GM18951 (cell line): ENCODE measurements around the gene CCDC126.

Experiments used
- POLR2A ChIP-seq: IDR thresholded peaks from 4 replicates; pipeline ENCODE4 v1.6.1; 2011; ENCODE audit warnings: mild to moderate bottlenecking; ENCODE audit not compliant: insufficient read length, insufficient read depth; ENCODE audit errors: extremely low read depth
- in situ Hi-C: fragments of 300-500 bp; cut with MboI; formaldehyde crosslinking; loops from one replicate; pipeline ENCODE4 v1.12.0; 2022; ENCODE audit warnings: low sequenced_read_pairs, mixed read lengths, inconsistent platforms; ENCODE audit not compliant: unreplicated experiment

Gene CCDC126

GRCh38 chr7:23604296-23604640 lies 7.1 kb downstream of the CCDC126 start:
- in situ Hi-C loops: no loop called here
- TF ChIP-seq POLR2A: no peak

GRCh38 chr7:23607130-23607529 lies 9.9 kb downstream of the CCDC126 start:
- in situ Hi-C loops: no loop called here
- no peak for TF ChIP-seq POLR2A

- in situ Hi-C loops: no loop called here
- TF ChIP-seq POLR2A: no peak
These were observed 10.7 kb downstream of the CCDC126 start for GRCh38 chr7:23607866-23608265.

GRCh38 chr7:23615331-23615730 lies 18.1 kb downstream of the CCDC126 start:
- TF ChIP-seq POLR2A: no peak
- in situ Hi-C loops: no loop called here

GRCh38 chr7:23616593-23616992 lies 19.4 kb downstream of the CCDC126 start:
- TF ChIP-seq POLR2A: no peak
- in situ Hi-C loops: no loop called here

GRCh38 chr7:23617482-23617881 lies 20.3 kb downstream of the CCDC126 start:
- in situ Hi-C loops: no loop called here
- TF ChIP-seq POLR2A: no peak

- in situ Hi-C loops: no loop called here
- no peak for TF ChIP-seq POLR2A
These were observed 21.1 kb downstream of the CCDC126 start for GRCh38 chr7:23618241-23618640.

- TF ChIP-seq POLR2A: no peak
- in situ Hi-C loops: no loop called here
These were observed 22.0 kb downstream of the CCDC126 start for GRCh38 chr7:23619141-23619540.

GRCh38 chr7:23622506-23622925 lies 25.3 kb downstream of the CCDC126 start:
- in situ Hi-C loops: no loop called here

GRCh38 chr7:23628370-23628769 lies 31.2 kb downstream of the CCDC126 start:
- in situ Hi-C loops: no loop called here
- TF ChIP-seq POLR2A: no peak

More at GRCh38 chr7:23622506-23622925, 25.3 kb downstream of the CCDC126 start:
- TF ChIP-seq POLR2A: no peak

GRCh38 chr7:23633417-23633816 lies 36.2 kb downstream of the CCDC126 start:
- no peak for TF ChIP-seq POLR2A
- in situ Hi-C loops: no loop called here

GRCh38 chr7:23645822-23646221 lies 48.6 kb downstream of the CCDC126 start:
- in situ Hi-C loops: no loop called here
- TF ChIP-seq POLR2A: no peak

GRCh38 chr7:23653942-23654341 lies 56.8 kb downstream of the CCDC126 start:
- no peak for TF ChIP-seq POLR2A
- in situ Hi-C loops: no loop called here

GRCh38 chr7:23654508-23654907 lies 57.3 kb downstream of the CCDC126 start:
- in situ Hi-C loops: no loop called here

GRCh38 chr7:23655433-23655832 lies 58.3 kb downstream of the CCDC126 start:
- TF ChIP-seq POLR2A: no peak
- in situ Hi-C loops: no loop called here

More at GRCh38 chr7:23654508-23654907, 57.3 kb downstream of the CCDC126 start:
- TF ChIP-seq POLR2A: no peak
